A549 (cell line): ENCODE results near the gene CCSAP. TPM values are rescaled to one million over a fixed set of nuclear protein-coding genes. Genes with fewer than 3 reads are reported as not detected.

Experiments used
- ATAC-seq, 2 experiments: fragments of 200-7000 bp in 1 of 2; fragments of >200 bp in 1 of 2; cut with Nextera tagmentation in 1 of 2; cut with Tn5 transposase in 1 of 2; 3 replicates each; pipeline versions ENCODE4 v1.8.0 to v1.9.1; 2018 to 2020; ENCODE audit warnings: mild to moderate bottlenecking in 1 of 2, moderate library complexity in 1 of 2
- CTCF ChIA-PET: fragments of 300-600 bp; sonication (Branson Sonifier 250); formaldehyde crosslinking; extraction: SDS; loops from one replicate; lab custom pipeline; 2021; ENCODE audit warnings: antibody characterized with exemption, inconsistent platforms; lab: Yijun Ruan, JAX
- POLR2A ChIA-PET: fragments of 350-600 bp; formaldehyde crosslinking; extraction: SDS; loops from one replicate; lab custom pipeline; 2021; ENCODE audit warnings: antibody characterized with exemption, inconsistent platforms; lab: Yijun Ruan, JAX
- DNase-seq, 2 experiments: peaks; one replicate each; pipeline versions ENCODE4 v3.0.0 to v3.0.0-alpha.2; 2011 to 2016; ENCODE audit warnings: low read depth in 1 of 2, low spot score in 1 of 2
- FAIRE-seq: peaks from 2 replicates; lab custom pipeline; 2011; peaks lifted over from hg19 to GRCh38; lab: Jason Lieb, UNC
- H3K27ac ChIP-seq, 2 experiments: fragments of >200 bp; sonication (Bioruptor Twin); formaldehyde crosslinking; 3 replicates each; pipeline ENCODE4 v1.5.1; 2016 to 2017
- H3K4me1 ChIP-seq: fragments of >200 bp; sonication (Bioruptor Twin); formaldehyde crosslinking; 3 replicates; pipeline ENCODE4 v1.6.1; 2016
- H3K4me2 ChIP-seq: fragments of >200 bp; sonication (Bioruptor Twin); formaldehyde crosslinking; 3 replicates; pipeline ENCODE4 v1.6.1; 2016
- H3K4me3 ChIP-seq: fragments of >200 bp; sonication (Bioruptor Twin); formaldehyde crosslinking; 3 replicates; pipeline ENCODE4 v1.5.1; 2016
- H3K9me3 ChIP-seq: fragments of >200 bp; sonication (Bioruptor Twin); formaldehyde crosslinking; 3 replicates; pipeline ENCODE4 v1.6.1; 2016
- CBX8 ChIP-seq: fragments of 200-600 bp; sonication (generic); IDR thresholded peaks from 2 replicates; pipeline ENCODE4 v1.6.1; 2016
- CHD2 ChIP-seq: fragments of 150-350 bp; IDR thresholded peaks from 2 replicates; pipeline ENCODE4 v1.6.1; 2014; ENCODE audit warnings: low read length; ENCODE audit not compliant: partially characterized antibody
- E2F6 ChIP-seq: IDR thresholded peaks from 2 replicates; pipeline ENCODE4 v1.6.1; 2012; ENCODE audit warnings: low read depth, borderline replicate concordance
- EHF ChIP-seq: fragments of 250-450 bp; sonication (Bioruptor Pico); IDR thresholded peaks from 2 replicates; pipeline ENCODE4 v1.5.0; 2020; ENCODE audit warnings: mild to moderate bottlenecking
- EP300 ChIP-seq, 2 experiments: fragments of >200 bp; sonication (Bioruptor Twin); formaldehyde crosslinking; IDR thresholded peaks; 2 replicates in 1 of 2; 3 replicates in 1 of 2; pipeline ENCODE4 v1.6.1; 2016 to 2017
- ESRRA ChIP-seq: fragments of 150-350 bp; IDR thresholded peaks from 2 replicates; pipeline ENCODE4 v1.6.1; 2014; ENCODE audit warnings: mild to moderate bottlenecking, low read length, borderline replicate concordance
- GATA3 ChIP-seq: IDR thresholded peaks from 2 replicates; pipeline ENCODE4 v1.6.1; 2012; ENCODE audit warnings: borderline replicate concordance
- HOXB5 ChIP-seq: fragments of 250-450 bp; sonication (Bioruptor Pico); IDR thresholded peaks from 2 replicates; pipeline ENCODE4 v1.5.0; 2020; ENCODE audit warnings: mild to moderate bottlenecking, moderate library complexity
- MAZ ChIP-seq: fragments of 150-350 bp; IDR thresholded peaks from 2 replicates; pipeline ENCODE4 v1.6.1; 2014; ENCODE audit warnings: antibody characterized with exemption, low read depth, low read length, borderline replicate concordance
- NFE2L2 ChIP-seq: fragments of 150-350 bp; conservative IDR thresholded peaks from 2 replicates; pipeline ENCODE4 v1.6.1; 2014; ENCODE audit warnings: low read length
- RAD21 ChIP-seq, 2 experiments: fragments of >200 bp in 1 of 2; sonication (Bioruptor Twin) in 1 of 2; formaldehyde crosslinking in 1 of 2; IDR thresholded peaks in 1 of 2; conservative IDR thresholded peaks in 1 of 2; 2 replicates in 1 of 2; 3 replicates in 1 of 2; pipeline ENCODE4 v1.6.1; 2012 to 2018; ENCODE audit warnings: inconsistent platforms in 1 of 2
- RCOR1 ChIP-seq: fragments of 150-350 bp; IDR thresholded peaks from 2 replicates; pipeline ENCODE4 v1.6.1; 2014; ENCODE audit warnings: antibody characterized with exemption, low read length, low read depth
- RFX5 ChIP-seq: fragments of 450-650 bp; IDR thresholded peaks from 2 replicates; pipeline ENCODE4 v1.7.1; 2014; ENCODE audit warnings: antibody characterized with exemption, mild to moderate bottlenecking, moderate library complexity
- RNF2 ChIP-seq: fragments of 200-600 bp; sonication (generic); IDR thresholded peaks from 2 replicates; pipeline ENCODE4 v1.6.1; 2016; ENCODE audit warnings: low read depth, mild to moderate bottlenecking, antibody characterized with exemption, moderate library complexity, borderline replicate concordance
- SREBF2 ChIP-seq: fragments of 450-650 bp; IDR thresholded peaks from 2 replicates; pipeline ENCODE4 v1.6.1; 2014; ENCODE audit warnings: mild to moderate bottlenecking, moderate library complexity
- TP53 ChIP-seq: fragments of 250-450 bp; sonication (Bioruptor Pico); IDR thresholded peaks from 2 replicates; pipeline ENCODE4 v1.5.0; 2021; ENCODE audit warnings: mild to moderate bottlenecking, moderate library complexity
- USF2 ChIP-seq: fragments of 450-650 bp; IDR thresholded peaks from 2 replicates; pipeline ENCODE4 v1.6.1; 2014; ENCODE audit warnings: antibody characterized with exemption
- ZC3H11A ChIP-seq: fragments of 450-650 bp; IDR thresholded peaks from 2 replicates; pipeline ENCODE4 v1.6.1; 2014; ENCODE audit warnings: antibody characterized with exemption, mild to moderate bottlenecking
- ZNF302 ChIP-seq: fragments of 250-450 bp; sonication (Bioruptor Pico); IDR thresholded peaks from 2 replicates; pipeline ENCODE4 v1.9.0; 2021; ENCODE audit warnings: inconsistent platforms, mild to moderate bottlenecking, moderate library complexity
- WGBS: methylation state at CpG from one replicate; pipeline ENCODE4 v1.1.6; 2017; ENCODE audit errors: missing lambda C conversion rate; 5-methylcytosine and 5-hydroxymethylcytosine counted together
- polyA plus RNA-seq, 4 experiments: library from polyadenylated mRNA; depleted of rRNA in 3 of 4; stranded (reverse); fragments of >200 nt; fragmentation: RNase III in 1 of 4; extraction: RNeasy Plus Mini Kit Qiagen cat#74134 plus additional on column Dnase treatment in 1 of 4; gene quantifications; 2 replicates in 3 of 4; 3 replicates in 1 of 4; pipeline ENCODE4 v1.2.3, GENCODE V29; 2011 to 2017
- TF ChIP-seq, protein P1 (sequence below): fragments of >200 bp; sonication (Bioruptor Twin); formaldehyde crosslinking; IDR thresholded peaks from 2 replicates; pipeline ENCODE4 v1.6.1; 2016

Gene CCSAP
- polyA plus RNA-seq, 2 of the 4 experiments (the other 2 are of a cell fraction): 6.4 to 9.1 TPM

GRCh38 chr1:229325401-229325800 is 17.4 kb downstream of the CCSAP start (continued):
- TF ChIP-seq CBX8 (no peak), NFE2L2 (no peak)
- TF ChIP-seq, all 56 proteins: peak for 0

- no peaks in the 10 kb centered on the region for H3K9me3 ChIP-seq
- H3K27ac ChIP-seq: no peak overlapping the region
- no peak overlapping the region for H3K4me2 ChIP-seq
- WGBS: 80% methylated on average over 2 of the region's 2 CpGs
- TF ChIP-seq NFE2L2 (no peak), ESRRA (no peak)
- DNase-seq: no peak
- no peak for FAIRE-seq
- POLR2A ChIA-PET: no interaction called here
- no peak for ATAC-seq
- no peak overlapping the region for H3K4me3 ChIP-seq
- CTCF ChIA-PET: interaction anchor here (1.1 kb wide), 1 partner anchor 28 kb away, joined by 3 read pairs; no protein-coding TSS in a partner anchor
- H3K4me1 ChIP-seq: no peaks in the 10 kb centered on the region
Observed at GRCh38 chr1:229323885-229324553, 18.8 kb downstream of the CCSAP start.

DNA sequence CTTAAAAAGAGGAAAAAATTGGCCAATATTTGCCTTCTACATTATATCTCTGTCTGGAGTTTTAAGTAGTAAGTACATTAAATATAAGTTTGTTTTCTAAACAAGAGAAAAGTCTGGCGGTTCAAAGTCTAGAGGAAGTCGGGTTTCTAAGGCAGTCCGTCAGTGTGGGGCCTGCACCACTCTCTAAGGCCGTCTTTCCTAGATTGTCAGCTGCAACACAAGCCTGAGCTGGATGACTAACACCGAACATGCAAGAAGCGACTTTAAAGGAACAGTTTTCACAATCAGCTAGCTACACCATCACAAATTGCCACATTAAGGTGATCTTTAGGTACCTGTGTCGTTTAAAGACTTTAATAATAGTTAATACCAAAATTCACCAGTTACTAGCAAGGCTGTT is 19.6 kb downstream of the CCSAP start:
- 78% methylated on average over 7 of the region's 7 CpGs for WGBS
- Histone ChIP-seq H3K4me2 (no peak overlapping the region), H3K4me1 (no peaks in the 10 kb centered on the region), H3K4me3 (no peak overlapping the region), H3K9me3 (no peaks in the 10 kb centered on the region), H3K27ac (no peak overlapping the region)
- FAIRE-seq (no peak), DNase-seq (no peak), ATAC-seq (no peak)
- TF ChIP-seq SREBF2 (no peak), TP53 (CRISPR knock-in tag) (no peak), RAD21 (conservative IDR thresholded peaks at IDR 0.05 in 1 of 2, IDR thresholded peaks at IDR 0.05 in 1 of 2) (no peak), GATA3 (no peak), E2F6 (no peak)
- ChIA-PET CTCF (no interaction called here), POLR2A (no interaction called here)

DNA sequence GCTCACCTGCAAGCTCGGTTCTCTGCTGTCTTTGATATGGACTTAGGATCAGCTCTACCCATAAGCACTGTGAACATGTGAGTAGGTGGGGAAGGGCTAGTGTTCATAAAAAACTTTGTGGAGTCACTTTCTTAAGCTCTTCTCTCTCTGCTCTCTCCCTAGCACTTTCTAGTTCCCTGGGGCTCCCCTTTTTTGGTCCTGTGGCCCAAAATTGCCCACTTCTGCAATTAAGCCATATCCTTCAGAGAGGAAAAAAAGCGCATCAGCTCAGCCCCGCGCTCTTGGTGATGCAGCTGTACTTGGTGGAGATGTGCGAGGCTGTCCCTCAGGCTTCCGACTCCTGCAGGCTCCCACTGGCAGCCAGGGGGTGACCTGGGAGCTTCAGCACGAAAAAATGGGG is 23.4 kb downstream of the CCSAP start:
- POLR2A ChIA-PET: no interaction called here
- H3K27ac ChIP-seq: no peak overlapping the region
- H3K9me3 ChIP-seq: no peaks in the 10 kb centered on the region
- H3K4me2 ChIP-seq: no peak overlapping the region
- ATAC-seq (no peak), FAIRE-seq (no peak), DNase-seq (no peak)
- CTCF ChIA-PET: interaction anchor here (0.9 to 1.8 kb wide), 4 partner anchors 9 to 655 kb away, joined by 3 to 6 read pairs (median 4); no protein-coding TSS in a partner anchor
- no peaks in the 10 kb centered on the region for H3K4me1 ChIP-seq
- TF ChIP-seq EHF (no peak), RNF2 (no peak), ZC3H11A (no peak), EP300 (IDR thresholded peaks at IDR 0.05) (no peak), CHD2 (no peak), RCOR1 (no peak), ZNF302 (no peak), MAZ (no peak), RFX5 (no peak), HOXB5 (CRISPR knock-in tag) (no peak), USF2 (no peak), CBX8 (no peak)
- TF ChIP-seq, protein P1, sequence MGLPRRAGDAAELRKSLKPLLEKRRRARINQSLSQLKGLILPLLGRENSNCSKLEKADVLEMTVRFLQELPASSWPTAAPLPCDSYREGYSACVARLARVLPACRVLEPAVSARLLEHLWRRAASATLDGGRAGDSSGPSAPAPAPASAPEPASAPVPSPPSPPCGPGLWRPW: no peak
- 89% methylated on average over 7 of the region's 7 CpGs for WGBS
- no peak overlapping the region for H3K4me3 ChIP-seq
